ENCODE results near the gene COBL.
A peak's percentile ranks its signal among the peaks of the same experiment; 100 is the strongest.

The COBL gene

DNA sequence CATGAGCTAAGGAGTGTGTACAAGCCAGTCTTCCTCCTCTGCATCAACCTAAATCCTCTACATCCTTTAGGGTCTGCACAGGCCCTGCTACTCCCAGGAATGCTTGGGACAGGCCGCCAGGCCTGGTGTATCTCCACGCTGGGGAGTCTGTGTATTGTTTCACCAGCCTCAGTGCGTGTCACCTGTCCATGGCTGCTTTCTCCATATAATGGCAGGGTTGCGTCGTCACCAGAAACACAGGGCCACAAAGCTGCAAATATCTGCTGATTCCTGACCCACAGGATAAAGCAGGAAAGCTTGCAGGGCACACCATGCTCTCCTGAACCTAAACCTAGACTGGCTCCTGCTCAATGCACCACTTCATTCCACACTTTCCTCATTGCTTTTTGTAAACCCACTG is 45.6 kb downstream of the COBL start:
- DNase-seq, result no peak

DNA sequence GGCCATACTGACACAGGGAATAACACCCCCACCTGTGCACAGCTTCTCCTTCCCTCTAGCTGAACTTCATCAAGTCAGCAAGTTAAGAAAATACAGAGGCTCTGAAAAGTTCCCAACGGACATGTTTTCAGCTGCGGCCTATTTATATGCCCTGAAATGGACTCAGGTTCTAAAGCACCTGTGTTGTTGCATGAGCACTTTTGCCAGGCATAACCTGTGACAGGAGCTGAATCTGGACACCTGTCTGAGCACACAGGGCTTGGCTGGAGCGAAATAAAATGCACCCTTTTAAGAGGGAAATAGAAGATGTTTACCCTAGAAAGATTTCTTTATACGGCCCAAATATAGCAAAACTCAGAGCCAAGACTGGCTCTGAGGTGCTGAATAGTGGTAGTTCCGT is 46.7 kb downstream of the COBL start:
- no peak for DNase-seq

DNA sequence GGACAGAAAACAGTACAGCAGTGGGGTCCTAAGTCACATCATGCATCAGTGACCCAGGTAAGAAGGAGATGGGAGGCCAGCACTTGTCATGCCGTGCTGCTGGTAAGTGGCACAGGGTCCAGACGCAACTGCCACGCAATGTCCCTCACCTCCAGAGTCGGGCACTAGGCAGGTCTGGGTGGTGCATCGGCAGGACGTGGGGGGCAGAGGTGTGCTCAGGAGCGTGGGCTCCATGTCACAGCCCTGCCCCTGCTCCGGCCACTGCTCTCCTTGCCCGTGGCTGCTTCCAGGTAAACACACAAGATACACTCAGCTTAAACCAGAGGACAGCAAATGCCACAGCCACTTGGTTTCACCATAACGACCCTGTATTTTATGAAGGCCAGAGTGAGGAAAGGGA is 47.3 kb downstream of the COBL start:
- DNase-seq, result no peak

DNA sequence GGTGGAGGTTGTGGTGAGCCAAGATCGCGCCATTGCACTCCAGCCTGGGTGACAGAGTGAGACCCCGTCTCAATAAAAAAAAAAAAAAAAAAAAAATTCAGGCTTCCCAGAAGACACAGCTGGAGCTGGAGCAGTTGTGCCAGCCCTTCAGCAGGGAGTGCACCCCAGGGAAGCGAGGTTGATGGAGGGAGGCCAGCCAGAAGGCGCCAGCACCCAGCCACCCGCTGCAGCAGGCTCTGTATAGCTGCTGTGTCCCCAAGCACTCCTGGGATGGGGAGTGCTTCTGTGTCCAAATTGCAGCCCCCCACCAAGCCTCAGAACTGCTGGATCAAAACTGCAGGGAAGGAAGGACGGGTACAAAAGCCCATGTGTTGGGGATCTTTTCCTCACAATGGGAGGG is 47.8 kb downstream of the COBL start:
- DNase-seq, result no peak

DNA sequence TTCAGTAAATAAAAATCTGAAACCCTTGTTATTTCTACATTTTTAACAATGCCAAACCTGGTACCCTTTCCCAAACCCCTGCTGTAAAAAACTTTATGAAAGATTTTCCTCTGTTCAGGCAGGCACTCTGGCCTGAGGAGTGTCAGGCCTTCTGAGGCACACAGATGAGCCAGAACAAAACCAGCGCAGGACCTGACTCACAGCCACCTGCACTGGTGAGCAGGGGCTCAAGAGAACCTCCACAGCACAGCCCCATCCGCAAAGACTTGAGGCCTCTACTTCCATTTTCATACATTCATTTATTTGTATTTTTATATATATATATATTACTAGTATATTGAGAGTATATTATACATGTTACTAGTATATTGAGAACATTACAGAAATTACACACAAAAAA is 49.4 kb downstream of the COBL start:
- no peak for DNase-seq

DNA sequence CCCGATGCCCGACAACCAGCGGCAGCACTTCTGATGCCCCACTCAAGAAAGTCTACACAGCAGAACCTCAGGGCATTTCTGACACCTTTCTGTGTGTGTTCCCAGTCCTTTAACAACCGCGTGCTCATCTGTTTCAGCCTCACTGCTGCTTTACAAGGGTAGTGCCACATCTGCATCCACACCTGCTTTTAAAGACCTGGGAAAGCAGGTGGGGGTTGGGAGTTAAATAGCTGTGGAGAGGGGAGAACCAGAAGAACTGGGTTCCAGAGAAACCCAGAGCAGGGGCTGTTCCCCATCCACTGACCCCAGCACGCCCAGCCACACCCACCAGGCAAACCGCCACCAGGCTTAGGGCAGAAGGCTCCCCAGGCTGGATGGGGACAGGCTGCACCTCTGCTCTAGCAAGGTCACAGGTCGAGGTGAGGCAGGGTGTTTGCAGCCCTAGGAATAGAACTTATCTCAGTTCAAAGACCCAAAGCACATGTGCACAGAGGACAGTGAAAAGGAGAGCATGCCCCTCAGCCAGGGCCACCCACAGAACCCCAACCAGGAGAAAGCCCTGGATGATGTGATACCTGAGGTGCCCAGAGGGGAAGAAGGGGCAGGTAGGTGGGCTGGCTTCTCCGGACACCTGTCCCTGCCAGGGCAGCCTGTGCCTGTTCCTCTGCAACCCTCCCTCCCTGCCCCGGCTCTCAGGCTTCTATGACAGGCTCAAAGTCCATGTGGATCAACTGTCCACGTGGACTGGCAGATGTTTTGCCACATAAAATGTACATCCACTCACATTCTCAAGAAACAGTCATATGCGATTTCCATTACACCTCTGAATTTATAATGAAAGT is 51.3 kb downstream of the COBL start:
- DNase-seq, result peak; percentile 23

DNA sequence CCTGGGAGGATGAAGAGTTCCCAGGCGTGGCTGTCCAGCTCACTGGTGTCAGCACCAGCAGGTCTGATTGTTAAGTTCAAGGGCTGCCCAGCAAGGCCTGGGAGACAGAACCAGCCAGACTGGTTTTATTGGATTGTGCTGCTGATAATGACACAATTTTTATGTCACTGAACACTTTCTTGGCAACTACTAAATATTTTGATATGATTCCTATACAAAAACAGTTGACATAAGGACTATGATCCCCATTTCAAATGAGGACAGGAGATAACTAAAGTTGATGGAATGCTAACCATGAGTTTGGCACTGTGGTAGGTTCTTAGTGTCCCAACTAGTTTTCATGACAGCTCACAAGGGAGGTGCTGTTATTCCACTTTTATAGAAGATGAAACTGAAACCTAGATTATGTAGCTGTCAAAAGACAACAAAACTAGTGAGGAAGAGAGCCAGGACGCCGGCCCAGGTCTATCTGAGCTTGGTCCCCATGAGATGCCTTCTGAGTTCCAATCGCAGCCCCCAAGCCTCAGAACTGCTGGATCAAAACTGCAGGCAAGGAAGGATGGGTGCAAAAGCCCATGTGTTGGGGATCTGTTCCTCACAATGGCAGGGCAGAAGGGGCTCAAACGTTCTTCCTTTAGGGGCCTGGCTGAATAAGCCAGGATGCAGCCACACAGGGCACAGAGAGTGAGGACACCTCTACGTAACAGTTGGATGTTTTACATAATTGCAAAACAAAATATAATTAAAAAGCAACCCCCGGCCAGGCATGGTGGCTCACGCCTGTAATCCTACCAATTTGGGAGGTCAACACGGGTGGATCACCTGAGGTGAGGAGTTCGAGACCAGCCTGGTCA is 52.8 kb downstream of the COBL start:
- DNase-seq, result no peak

DNA sequence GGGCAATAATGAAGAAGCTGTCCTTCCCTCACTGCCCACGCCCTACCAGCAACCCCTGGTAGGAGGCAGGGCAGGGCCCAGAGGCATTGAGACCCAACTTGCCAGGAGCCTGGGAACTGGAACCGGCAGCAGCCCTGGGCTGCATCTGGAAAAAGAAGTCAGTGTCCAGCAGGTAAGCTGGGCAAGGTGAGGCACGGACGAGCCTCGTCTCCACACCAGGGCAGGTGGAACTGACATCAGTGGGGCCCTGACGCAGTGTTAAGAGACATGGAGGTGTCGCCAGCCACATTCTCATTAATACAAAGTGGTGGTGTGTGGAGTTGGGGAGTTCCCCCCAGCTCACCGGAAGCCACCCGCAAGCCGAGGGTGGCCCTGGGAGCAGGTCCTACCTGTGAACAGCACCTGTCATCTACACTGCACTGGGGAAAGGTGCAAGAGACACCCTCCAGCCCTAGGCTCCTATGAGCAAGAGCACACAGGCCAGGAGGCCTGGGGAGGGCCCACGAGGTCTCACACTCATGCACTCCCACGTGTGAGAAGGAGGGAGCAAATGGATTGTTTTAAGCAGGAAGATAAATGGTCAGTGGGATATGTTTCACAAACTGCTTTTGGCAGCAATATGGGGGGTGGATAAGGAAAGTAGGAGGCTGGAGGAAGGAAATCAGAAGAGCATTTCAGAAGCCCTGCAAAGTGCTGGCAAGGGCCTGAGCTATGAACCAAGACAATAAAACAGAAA is 53.6 kb downstream of the COBL start:
- no peak for DNase-seq

DNA sequence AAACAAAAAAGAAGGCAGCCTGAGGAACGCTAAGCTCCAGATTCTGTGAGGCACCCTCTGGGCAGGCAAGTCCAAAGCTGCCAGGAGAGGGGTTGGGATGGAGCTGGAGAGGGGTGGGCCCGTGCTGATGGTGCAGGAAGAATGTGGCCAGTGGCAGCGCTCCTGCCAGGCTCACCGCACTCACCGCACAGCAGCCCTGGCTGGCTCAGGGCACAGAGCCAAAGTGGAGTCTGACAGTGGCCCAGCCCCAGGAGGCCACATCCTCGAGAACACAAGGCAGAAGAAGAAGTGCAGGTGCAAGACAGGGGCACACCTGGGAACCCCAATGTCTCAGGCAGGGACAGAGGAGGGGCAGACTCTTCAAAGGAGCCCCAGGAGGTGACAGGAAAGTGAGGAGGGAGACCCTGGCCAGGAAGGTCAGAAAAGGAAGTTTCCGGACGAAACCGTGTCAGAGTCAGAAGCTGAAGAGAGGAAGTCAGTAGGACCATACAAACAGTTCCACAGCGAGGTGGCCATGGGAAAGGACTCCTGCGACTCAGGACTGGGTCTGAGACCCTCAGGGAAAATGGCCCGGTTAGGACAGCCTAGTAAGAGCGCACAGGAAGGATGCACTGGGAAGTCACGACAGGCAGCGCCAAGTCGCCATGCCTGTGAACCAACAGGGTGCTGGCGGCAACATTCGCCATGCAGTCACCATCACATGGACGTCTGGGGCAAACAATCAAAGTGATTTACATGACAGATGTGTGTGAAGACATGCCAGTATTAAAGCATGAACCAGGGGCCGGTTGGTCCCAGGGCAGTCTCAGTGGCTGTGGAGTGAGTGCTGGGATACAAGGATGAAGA is 54.4 kb downstream of the COBL start:
- DNase-seq, result no peak

DNA sequence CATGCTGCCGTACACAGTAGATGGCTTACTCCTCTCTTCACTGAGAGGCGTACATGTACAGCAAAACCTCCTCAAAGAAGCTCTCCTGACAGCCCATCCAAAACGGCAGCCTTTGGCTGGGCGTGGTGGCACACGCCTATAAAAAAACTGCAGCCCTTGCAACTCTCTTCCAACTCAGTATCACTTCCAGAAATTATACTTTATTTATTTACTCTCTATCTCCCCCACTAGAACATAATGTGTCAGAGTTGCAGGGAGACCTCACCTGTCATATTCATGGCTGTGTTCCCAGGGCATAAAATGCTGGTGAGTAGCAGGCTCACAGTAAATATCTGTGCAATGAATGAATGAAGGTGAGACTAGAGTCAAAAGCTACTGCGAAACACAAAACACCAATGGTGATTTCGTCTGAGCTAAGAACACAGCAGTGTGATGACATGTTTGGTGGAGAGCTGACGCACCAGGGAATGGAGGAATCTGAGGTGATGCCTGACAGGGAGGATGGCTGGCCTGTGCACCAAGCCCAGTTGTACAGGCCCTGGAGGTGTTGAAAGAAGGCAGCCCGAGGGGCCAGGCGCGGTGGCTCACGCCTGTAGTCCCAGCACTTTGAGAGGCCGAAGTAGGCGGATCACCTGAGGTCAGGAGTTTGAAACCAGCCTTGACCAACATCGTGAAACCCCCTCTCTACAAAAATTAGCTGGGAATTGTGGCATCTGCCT is 55.3 kb downstream of the COBL start:
- no peak for DNase-seq

DNA sequence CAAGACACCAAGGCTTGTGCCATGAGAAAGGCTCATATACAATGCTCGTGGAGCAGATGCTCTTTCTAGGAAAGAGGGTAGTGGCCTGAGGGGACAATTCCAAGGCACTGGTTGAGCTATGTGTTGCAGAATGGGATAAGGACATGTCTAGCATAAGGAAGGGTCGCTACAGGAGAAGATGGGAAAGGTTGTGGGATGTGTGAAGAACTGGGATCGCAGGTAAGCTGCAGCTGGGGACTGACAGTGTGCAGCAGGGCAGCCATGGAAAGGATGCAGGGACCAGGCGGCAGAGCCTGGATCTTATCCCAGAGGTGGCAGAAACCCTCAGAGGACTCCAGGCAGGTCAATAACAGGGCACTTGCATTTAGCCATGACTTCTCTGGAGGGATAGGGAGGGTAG is 56.1 kb downstream of the COBL start:
- DNase-seq, result no peak

DNA sequence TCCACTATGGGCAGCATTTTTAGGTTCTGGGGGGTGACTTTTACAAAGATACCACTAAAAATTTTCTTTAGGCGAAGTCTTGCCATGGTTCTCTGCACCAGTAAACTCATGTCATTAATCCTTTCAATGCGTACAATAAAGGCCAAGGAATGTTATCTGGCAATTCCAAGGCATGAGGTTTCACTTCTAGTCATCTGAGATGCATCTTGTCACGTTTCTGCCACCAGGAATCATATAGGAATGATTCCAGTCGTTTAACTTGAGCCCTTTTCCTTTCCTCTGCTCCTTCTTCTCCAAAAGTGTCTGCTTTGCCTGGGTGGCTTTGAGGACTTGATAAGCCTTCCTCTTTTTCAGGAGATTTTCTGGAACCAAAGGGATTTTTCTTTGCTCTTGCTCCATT is 56.8 kb downstream of the COBL start:
- no peak for DNase-seq

DNA sequence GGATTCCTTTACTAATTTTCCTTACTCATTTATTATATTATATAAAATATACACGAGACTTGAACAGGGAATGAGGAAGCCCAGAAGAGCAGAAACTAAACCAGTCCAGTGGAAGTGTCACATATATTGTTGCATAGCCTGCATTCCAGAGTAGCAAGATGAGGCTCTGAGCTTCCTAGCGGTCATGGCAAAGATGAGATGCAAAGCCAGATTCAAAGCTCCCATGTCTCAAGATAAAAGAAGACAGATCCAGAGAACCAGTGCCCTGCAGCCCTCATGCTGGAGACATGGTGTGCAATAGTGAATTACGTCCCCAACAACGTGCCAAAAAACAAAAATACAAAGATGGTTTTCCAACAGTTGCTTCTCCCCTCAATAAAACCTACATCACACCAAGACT is 59.7 kb downstream of the COBL start:
- DNase-seq, result no peak

DNA sequence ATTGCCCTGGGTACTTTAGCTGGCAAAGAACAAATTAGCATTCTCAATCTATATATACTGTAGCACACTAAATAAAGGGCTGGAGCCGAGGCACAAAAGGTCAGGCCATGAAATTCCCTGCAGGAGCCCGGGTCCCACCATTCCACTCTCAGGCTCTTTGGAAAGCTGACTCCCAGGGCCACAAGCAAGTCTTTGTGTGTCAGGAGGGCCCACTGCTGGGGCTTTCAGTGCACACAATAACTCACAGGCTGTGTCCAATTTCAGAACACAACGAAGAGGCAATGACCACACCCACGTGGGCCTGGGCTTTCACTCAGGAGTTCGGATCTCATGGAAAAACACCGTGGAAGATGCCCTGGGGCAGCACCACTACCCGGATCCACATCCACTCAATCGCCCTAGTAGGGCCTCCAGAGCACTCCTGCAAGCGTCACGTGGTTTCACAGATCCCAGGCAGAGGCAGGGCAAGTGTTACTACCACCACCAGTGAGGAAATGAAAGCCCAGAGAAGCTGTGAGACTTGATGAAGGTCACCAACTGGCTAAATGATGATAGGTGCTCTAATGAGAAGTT is 60.3 kb downstream of the COBL start:
- DNase-seq, result peak; percentile 59

DNA sequence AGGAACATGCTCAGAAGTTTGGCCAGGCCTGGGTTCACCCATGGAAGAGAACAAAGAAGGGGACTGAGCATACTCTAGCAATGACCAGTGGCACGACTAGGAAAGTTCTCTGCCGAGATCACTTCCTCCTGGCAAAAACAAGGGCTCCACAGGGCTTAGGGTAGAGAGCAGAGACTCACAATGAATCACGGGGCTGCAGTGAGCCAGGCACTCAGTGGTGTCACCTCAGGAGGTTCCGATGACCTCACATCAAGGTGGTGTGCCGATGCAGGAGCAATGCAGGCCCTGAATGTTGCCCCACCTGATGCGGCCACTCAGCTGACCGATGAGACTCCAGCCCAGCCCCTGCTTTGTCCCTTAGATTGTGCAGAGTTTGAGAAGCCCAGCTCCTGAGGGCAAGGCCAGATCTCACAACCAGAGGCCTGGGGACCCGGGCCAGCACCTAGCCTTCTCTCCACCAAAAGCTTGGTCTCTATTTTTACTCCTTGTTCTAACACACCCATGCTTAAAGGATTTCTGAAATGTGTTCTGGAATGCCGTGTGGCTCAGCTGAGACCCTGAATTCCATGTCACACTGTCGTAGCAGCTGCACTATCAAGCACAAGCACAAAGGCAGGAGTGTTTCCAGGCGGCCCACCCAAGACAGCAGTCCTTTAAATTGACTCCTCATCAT is 60.9 kb downstream of the COBL start:
- DNase-seq, result no peak

DNA sequence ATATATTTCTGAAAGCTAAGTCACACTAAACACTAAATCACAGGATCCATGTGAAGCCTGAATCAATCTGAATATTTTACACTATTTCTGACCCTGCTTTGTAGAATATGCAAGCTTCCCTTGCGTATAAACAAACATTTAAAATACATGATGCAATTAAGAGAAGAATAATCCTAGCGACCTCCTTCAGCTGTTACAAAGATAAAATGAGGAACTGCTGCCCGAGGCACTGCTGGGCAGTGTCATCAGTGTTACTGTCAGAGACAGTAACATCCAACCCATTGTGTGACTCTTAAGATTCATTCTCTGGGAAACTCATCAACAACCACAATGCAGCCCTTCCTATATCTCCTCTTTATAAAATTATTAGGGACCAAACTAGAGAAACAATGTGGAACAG is 61.6 kb downstream of the COBL start:
- no peak for DNase-seq

DNA sequence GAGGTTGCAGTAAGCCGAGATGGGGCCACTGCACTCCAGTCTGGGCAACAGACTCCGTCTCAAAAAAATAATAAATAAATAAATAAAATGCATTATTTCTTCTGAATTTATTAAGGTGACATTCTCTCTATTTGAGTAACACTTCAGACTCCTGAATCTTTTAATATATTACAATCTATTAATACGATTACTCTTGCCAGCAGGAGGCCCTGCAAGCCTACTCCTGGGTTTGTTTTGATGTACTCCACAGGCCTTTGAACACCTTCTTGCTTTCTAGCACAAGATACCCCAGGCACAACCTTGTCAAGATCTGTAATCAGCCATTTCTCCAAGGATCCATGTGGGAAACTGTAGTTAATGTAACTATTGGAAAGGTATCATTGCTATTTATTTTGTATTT is 63.5 kb downstream of the COBL start:
- DNase-seq, result no peak

DNA sequence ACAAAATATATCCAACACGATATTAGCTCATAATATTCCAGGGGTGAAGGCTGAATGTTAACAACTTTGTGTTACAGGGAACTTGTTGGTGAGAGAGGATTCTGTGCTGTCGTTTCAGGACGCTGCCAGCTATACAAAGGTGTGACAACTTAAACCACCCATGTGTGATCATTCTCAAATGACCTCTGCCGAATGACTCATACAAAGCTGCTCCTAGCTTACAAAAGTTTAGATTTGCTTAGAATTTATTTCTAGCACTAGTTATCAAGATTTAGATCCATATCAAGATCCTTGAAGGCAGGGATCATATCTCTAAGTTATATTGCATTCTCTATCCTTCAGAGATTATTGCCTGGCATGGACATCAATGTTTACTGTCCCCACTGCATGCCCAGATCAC is 65.3 kb downstream of the COBL start:
- DNase-seq, result no peak

DNA sequence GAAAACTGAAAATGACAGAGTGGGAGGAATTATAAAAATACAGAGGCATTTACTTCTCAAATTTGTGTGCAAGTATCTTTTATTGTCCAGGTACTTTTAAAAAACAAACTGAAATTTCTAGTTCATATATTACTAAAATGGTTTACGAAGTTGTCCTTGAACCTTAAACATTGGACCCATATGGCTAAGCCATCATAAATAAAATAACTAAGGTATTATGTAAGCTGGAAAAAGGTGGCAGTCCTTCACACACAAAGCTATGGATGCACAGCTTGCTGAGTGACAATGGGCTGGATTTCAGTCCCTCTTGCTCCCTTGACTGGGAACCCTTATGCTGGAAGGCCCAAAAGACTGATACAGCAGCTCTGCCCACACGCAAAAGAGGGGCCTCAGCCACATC is 66.1 kb downstream of the COBL start:
- DNase-seq, result no peak

DNA sequence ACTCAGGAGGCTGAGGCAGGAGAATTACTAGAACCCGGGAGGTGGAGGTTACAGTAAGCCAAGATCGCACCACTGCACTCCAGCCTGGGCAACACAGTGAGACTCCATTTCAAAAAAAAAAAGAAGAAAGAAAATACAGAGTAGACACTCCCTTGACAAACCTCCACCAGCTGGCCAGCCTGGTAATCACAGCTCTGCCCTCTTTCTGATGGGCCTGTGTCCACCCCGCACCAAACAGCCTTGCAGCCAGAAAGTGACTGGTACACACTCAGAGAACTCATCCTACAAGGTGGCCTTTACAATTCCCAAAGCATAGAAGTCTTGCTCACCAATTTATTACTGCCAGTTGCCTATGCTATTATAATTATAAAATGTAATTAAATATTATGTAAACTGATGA is 66.6 kb downstream of the COBL start:
- no peak for DNase-seq
